LHCN-M2 (cell line): ENCODE measurements around the gene PLEKHG5. TPM values are rescaled to one million over a fixed set of nuclear protein-coding genes. Genes with fewer than 3 reads are reported as not detected.
"Not testable (repeated sequence)": the region's sequence is repeated elsewhere in the genome, so short reads cannot be mapped to it uniquely, and the experiment has no call there.

Source experiments
- DNase-seq: peaks from one replicate; pipeline ENCODE4 v3.0.0-alpha.2; 2012; ENCODE audit warnings: low read depth
- total RNA-seq: library from RNA; depleted of rRNA; stranded (reverse); fragments of >200 nt; gene quantifications from 2 replicates; pipeline ENCODE4 v1.2.3, GENCODE V29; 2014

Gene PLEKHG5
- total RNA-seq, 1 experiment from 2014 or later, result 1.8 TPM

GRCh38 chr1:6497215-6497866, 5.9 kb upstream of the PLEKHG5 start:
- no peak for DNase-seq

- DNase-seq, result no peak
Measured at GRCh38 chr1:6496890-6497214, 5.4 kb upstream of the PLEKHG5 start.

GRCh38 chr1:6496365-6496721, 4.9 kb upstream of the PLEKHG5 start:
- DNase-seq, result no peak

GRCh38 chr1:6495540-6496364, 4.3 kb upstream of the PLEKHG5 start:
- DNase-seq, result no peak

GRCh38 chr1:6495041-6495441, 3.6 kb upstream of the PLEKHG5 start:
- no peak for DNase-seq

- DNase-seq, result no peak
Measured at GRCh38 chr1:6494627-6495026, 3.2 kb upstream of the PLEKHG5 start.

GRCh38 chr1:6493834-6494223, 2.4 kb upstream of the PLEKHG5 start:
- DNase-seq, result not testable (repeated sequence)

GRCh38 chr1:6491966-6492365, 499 bp upstream of the PLEKHG5 start:
- no peak for DNase-seq

- DNase-seq, result no peak
Measured at GRCh38 chr1:6491081-6491449, 402 bp downstream of the PLEKHG5 start.

- peak; percentile 57 for DNase-seq
Measured at GRCh38 chr1:6490181-6491080, 1.0 kb downstream of the PLEKHG5 start.

- DNase-seq, result peak; percentile 53
Measured at GRCh38 chr1:6489799-6490180, 1.7 kb downstream of the PLEKHG5 start.

- no peak for DNase-seq
Measured at GRCh38 chr1:6489383-6489765, 2.1 kb downstream of the PLEKHG5 start.

- DNase-seq, result no peak
Measured at GRCh38 chr1:6488602-6489382, 2.7 kb downstream of the PLEKHG5 start.

- no peak for DNase-seq
Measured at GRCh38 chr1:6487804-6488484, 3.5 kb downstream of the PLEKHG5 start.

GRCh38 chr1:6486433-6487011, 4.9 kb downstream of the PLEKHG5 start:
- peak; percentile 70 for DNase-seq

- no peak for DNase-seq
Measured at GRCh38 chr1:6485168-6486101, 6.0 kb downstream of the PLEKHG5 start.

- DNase-seq, result no peak
Measured at GRCh38 chr1:6484826-6485167, 6.7 kb downstream of the PLEKHG5 start.

GRCh38 chr1:6483761-6484117, 7.7 kb downstream of the PLEKHG5 start:
- no peak for DNase-seq

GRCh38 chr1:6483017-6483760, 8.3 kb downstream of the PLEKHG5 start:
- DNase-seq, result no peak
